ENCODE data around the gene PPP1R37.

DNA sequence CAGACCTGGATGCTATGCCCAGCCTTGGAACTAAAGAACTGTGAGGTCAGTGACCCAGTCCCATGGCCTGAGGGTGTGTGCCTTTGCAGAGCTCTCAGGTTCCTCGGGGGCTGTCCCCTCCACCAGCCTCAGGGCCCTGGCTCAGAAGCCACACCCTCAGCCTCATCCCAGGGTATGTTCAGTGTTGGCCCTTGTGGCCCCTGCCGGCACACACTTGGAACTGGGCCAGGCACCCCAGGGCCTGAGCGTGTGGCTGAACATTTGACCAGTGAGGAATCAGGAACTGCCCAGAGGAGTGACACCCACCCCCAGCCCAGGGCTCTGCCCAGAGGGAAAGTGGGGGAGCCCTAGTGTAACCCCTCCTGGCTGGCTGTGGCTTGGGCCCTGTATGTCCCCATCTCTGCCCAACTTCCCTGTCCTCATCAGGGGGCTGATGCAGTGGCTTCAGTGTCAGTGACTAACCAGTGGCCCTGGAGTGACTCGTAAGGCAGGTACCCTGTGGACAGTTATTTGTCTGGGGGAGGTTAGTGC is 57.8 kb downstream of the PPP1R37 start:
- TF ChIP-seq, protein P1, sequence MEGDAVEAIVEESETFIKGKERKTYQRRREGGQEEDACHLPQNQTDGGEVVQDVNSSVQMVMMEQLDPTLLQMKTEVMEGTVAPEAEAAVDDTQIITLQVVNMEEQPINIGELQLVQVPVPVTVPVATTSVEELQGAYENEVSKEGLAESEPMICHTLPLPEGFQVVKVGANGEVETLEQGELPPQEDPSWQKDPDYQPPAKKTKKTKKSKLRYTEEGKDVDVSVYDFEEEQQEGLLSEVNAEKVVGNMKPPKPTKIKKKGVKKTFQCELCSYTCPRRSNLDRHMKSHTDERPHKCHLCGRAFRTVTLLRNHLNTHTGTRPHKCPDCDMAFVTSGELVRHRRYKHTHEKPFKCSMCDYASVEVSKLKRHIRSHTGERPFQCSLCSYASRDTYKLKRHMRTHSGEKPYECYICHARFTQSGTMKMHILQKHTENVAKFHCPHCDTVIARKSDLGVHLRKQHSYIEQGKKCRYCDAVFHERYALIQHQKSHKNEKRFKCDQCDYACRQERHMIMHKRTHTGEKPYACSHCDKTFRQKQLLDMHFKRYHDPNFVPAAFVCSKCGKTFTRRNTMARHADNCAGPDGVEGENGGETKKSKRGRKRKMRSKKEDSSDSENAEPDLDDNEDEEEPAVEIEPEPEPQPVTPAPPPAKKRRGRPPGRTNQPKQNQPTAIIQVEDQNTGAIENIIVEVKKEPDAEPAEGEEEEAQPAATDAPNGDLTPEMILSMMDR (IDR thresholded peaks at IDR 0.05): no peak
- no peak for TF ChIP-seq SIN3A (IDR thresholded peaks at IDR 0.05; ENCODE audit: borderline replicate concordance, insufficient read depth, low read depth, low read length)
